HepG2 (cell line): ENCODE measurements around the gene FBXO7. TPM values are rescaled to one million over a fixed set of nuclear protein-coding genes. Genes with fewer than 3 reads are reported as not detected.
A peak's percentile ranks its signal among the peaks of the same experiment; 100 is the strongest.

Experiments
- CEBPB ChIP-seq: IDR thresholded peaks from 2 replicates; pipeline ENCODE4 v1.6.1; 2011; ENCODE audit warnings: low read depth, low read length, improper control_type of control experiment, borderline replicate concordance
- CHD2 ChIP-seq: IDR thresholded peaks from 2 replicates; pipeline ENCODE4 v1.6.1; 2011; ENCODE audit warnings: low read depth, low read length, improper control_type of control experiment
- DMAP1 ChIP-seq: IDR thresholded peaks from 2 replicates; pipeline ENCODE4 v1.6.1; 2016
- DR1 ChIP-seq: sonication (generic); formaldehyde crosslinking; IDR thresholded peaks from 2 replicates; pipeline ENCODE4 v1.8.0; 2021; ENCODE audit warnings: mild to moderate bottlenecking, missing genetic modification reagents, inconsistent platforms
- HBP1 ChIP-seq: IDR thresholded peaks from 2 replicates; pipeline ENCODE4 v1.6.1; 2016; ENCODE audit warnings: low read depth, control low read depth
- HNF4G ChIP-seq, 2 experiments: sonication (generic) in 1 of 2; formaldehyde crosslinking in 1 of 2; IDR thresholded peaks; 2 replicates each; pipeline versions ENCODE4 v1.4.0 to v1.6.1; 2011 to 2020; ENCODE audit warnings: borderline replicate concordance in 2 of 2, low read depth in 2 of 2, mild to moderate bottlenecking in 2 of 2, low read length in 1 of 2, missing genetic modification reagents in 1 of 2, moderate library complexity in 1 of 2
- JUN ChIP-seq: sonication (generic); formaldehyde crosslinking; IDR thresholded peaks from 2 replicates; pipeline ENCODE4 v1.4.0; 2020; ENCODE audit warnings: mild to moderate bottlenecking, missing genetic modification reagents
- LRRFIP1 ChIP-seq: sonication (generic); formaldehyde crosslinking; conservative IDR thresholded peaks from 2 replicates; pipeline ENCODE4 v1.4.0; 2020; ENCODE audit warnings: missing genetic modification reagents
- MAFK ChIP-seq, 2 experiments: IDR thresholded peaks in 1 of 2; conservative IDR thresholded peaks in 1 of 2; 2 replicates each; pipeline ENCODE4 v1.6.1; 2011; ENCODE audit warnings: improper control_type of control experiment in 2 of 2, low read length in 2 of 2
- NFYB ChIP-seq: sonication (generic); formaldehyde crosslinking; IDR thresholded peaks from 2 replicates; pipeline ENCODE4 v1.4.0; 2020; ENCODE audit warnings: missing genetic modification reagents
- RELA ChIP-seq: sonication (generic); formaldehyde crosslinking; IDR thresholded peaks from 2 replicates; pipeline ENCODE4 v1.4.0; 2020; ENCODE audit warnings: missing genetic modification reagents
- SSRP1 ChIP-seq: IDR thresholded peaks from 2 replicates; pipeline ENCODE4 v1.6.1; 2016; ENCODE audit warnings: control low read depth
- TGIF2 ChIP-seq: IDR thresholded peaks from 2 replicates; pipeline ENCODE4 v1.6.1; 2016; ENCODE audit warnings: control low read depth, missing compliant biosample characterization
- TSC22D2 ChIP-seq: sonication (generic); formaldehyde crosslinking; IDR thresholded peaks from 2 replicates; pipeline ENCODE4 v1.5.1; 2020; ENCODE audit warnings: missing genetic modification reagents, mild to moderate bottlenecking, borderline replicate concordance
- ZBTB38 ChIP-seq: sonication (generic); formaldehyde crosslinking; IDR thresholded peaks from 2 replicates; pipeline ENCODE4 v1.5.1; 2020; ENCODE audit warnings: mild to moderate bottlenecking, missing genetic modification reagents
- ZNF513 ChIP-seq: sonication (generic); formaldehyde crosslinking; conservative IDR thresholded peaks from 2 replicates; pipeline ENCODE4 v1.5.0; 2020; ENCODE audit warnings: missing genetic modification reagents
- ZNF569 ChIP-seq: sonication (generic); formaldehyde crosslinking; IDR thresholded peaks from 2 replicates; pipeline ENCODE4 v1.5.0; 2020; ENCODE audit warnings: mild to moderate bottlenecking, missing genetic modification reagents, moderate library complexity, borderline replicate concordance
- ZNF7 ChIP-seq: IDR thresholded peaks from 2 replicates; pipeline ENCODE4 v1.6.1; 2016; ENCODE audit warnings: missing biosample characterization, missing genetic modification reagents
- ZNF800 ChIP-seq: sonication (generic); formaldehyde crosslinking; IDR thresholded peaks from 2 replicates; pipeline ENCODE4 v1.4.0; 2020; ENCODE audit warnings: missing genetic modification reagents
- ZUFSP ChIP-seq: sonication (generic); formaldehyde crosslinking; IDR thresholded peaks from 2 replicates; pipeline ENCODE4 v1.9.0; 2021; ENCODE audit warnings: missing genetic modification reagents, mild to moderate bottlenecking, borderline replicate concordance
- polyA plus RNA-seq, 8 experiments: library from polyadenylated mRNA; depleted of rRNA in 3 of 8; stranded (reverse) in 7 of 8; unstranded in 1 of 8; fragments of >200 nt; fragmentation: Illumina TruSeq in 4 of 8; extraction: Trizol in 4 of 8; gene quantifications; 2 replicates each; pipeline versions ENCODE4 v1.2.1 to v1.2.3, GENCODE V29; 2011 to 2016; ENCODE audit warnings: low read depth in 4 of 8, missing spikeins in 1 of 8, mixed read lengths in 1 of 8; ENCODE audit not compliant: insufficient read depth in 1 of 8
- total RNA-seq, 5 experiments: library from RNA; depleted of rRNA; stranded (reverse); fragments of >200 nt; fragmentation: Illumina TruSeq; extraction: Trizol; gene quantifications; 2 replicates each; pipeline ENCODE4 v1.2.3, GENCODE V29; 2016; ENCODE audit warnings: low read depth in 1 of 5

FBXO7 gene
- total and polyA plus RNA-seq, 2 of the 13 experiments (the other 11 are each of a cell fraction or from before 2014, with no cell fraction given), result 105 to 172 TPM

GRCh38 chr22:32474635-32475467 is at the start of gene FBXO7 (continued):
- TF ChIP-seq HBP1, result peak; percentile 42
- no peak for TF ChIP-seq LRRFIP1 (CRISPR knock-in tag)
- 0 out of 2 replicates have a peak, but pooled peaks have one; percentile 23 for TF ChIP-seq NFYB (CRISPR knock-in tag)
- TF ChIP-seq CHD2, result no peak; the same call in 1 of the 2 replicates
- peak; percentile 69; the same call in 1 of the 2 replicates for TF ChIP-seq DR1 (CRISPR knock-in tag)
- TF ChIP-seq TGIF2 (CRISPR knock-in tag), result no peak
- TF ChIP-seq RELA (CRISPR knock-in tag), result 0 out of 2 replicates have a peak, but pooled peaks have one; percentile 18
- TF ChIP-seq CEBPB, result no peak
- TF ChIP-seq ZNF513 (CRISPR knock-in tag), result no peak
- TF ChIP-seq ZNF7, result no peak
- peak; percentile 25 for TF ChIP-seq ZBTB38
- no peak for TF ChIP-seq JUN (CRISPR knock-in tag)
- TF ChIP-seq TSC22D2 (CRISPR knock-in tag), result 0 out of 2 replicates have a peak, but pooled peaks have one; percentile 26
- TF ChIP-seq ZNF569 (CRISPR knock-in tag), result no peak
- TF ChIP-seq ZUFSP (CRISPR knock-in tag), result no peak
- TF ChIP-seq SSRP1 (CRISPR knock-in tag), result no peak
- no peak for TF ChIP-seq HNF4G (IDR thresholded peaks at IDR 0.05; ENCODE audit: borderline replicate concordance, low read depth, low read length)
- no peak for TF ChIP-seq HNF4G (CRISPR knock-in tag; IDR thresholded peaks at IDR 0.05; ENCODE audit: borderline replicate concordance, low read depth)
- 0 out of 2 replicates have a peak, but pooled peaks have one; percentile 20 for TF ChIP-seq ZNF800
- TF ChIP-seq DMAP1 (CRISPR knock-in tag), result peak; percentile 72
- no peak for TF ChIP-seq MAFK (conservative IDR thresholded peaks at IDR 0.05 in 1 of 2, IDR thresholded peaks at IDR 0.05 in 1 of 2; ENCODE audit: low read length in 2 of 2)
